OCI-M2 (cell line): Measurements from ENCODE around the gene FIZ1.
A peak's percentile ranks its signal among the peaks of the same experiment; 100 is the strongest.

ENCODE experiments used
- DNase-seq: peaks from one replicate; lab custom pipeline; 2025; ENCODE audit not compliant: unreplicated experiment; lab: John Stamatoyannopoulos, UW

Gene FIZ1

GRCh38 chr19:55636723-55637122 is 37.4 kb upstream of the FIZ1 start:
- DNase-seq, result no peak

- no peak for DNase-seq
Observed at GRCh38 chr19:55635856-55636440, 36.6 kb upstream of the FIZ1 start.

DNA sequence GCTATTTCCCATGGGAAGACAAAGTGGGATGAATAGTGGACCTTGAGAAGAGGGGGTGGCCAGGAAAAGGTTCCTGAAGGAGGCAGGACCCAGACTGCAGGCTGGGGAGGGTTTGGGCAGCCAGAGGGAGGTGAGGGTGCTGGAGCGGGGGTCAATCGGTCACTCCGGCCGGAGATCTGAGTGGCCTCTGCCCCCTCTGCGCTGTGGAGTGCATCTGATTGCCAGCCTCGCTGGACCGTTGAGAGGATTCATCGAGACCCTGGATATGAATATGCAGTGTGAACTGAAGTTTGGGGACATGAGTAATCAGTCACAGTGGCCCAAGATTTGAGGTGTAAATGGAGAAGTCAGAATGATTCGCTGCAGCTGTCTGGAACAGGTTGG is 36.0 kb upstream of the FIZ1 start:
- no peak for DNase-seq

GRCh38 chr19:55633861-55634260 is 34.5 kb upstream of the FIZ1 start:
- no peak for DNase-seq

DNA sequence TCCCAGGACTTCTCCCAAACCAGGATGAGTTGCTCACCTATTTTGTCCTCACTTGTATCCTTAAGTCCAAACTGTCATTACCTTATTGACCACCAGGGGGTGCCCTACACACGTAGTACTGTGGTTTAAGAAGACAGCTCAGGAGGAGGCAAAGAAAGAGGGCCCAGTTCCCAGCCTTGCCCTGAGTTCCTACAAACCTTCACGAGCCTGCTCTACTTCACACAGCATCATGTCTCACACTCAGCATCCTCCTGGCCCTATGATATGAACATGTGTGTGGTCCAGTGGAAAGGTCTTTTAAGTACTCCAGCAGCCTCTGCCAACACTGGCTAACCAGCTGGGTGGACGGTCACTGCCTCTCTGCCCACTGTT is 33.1 kb upstream of the FIZ1 start:
- DNase-seq, result peak; percentile 86

DNA sequence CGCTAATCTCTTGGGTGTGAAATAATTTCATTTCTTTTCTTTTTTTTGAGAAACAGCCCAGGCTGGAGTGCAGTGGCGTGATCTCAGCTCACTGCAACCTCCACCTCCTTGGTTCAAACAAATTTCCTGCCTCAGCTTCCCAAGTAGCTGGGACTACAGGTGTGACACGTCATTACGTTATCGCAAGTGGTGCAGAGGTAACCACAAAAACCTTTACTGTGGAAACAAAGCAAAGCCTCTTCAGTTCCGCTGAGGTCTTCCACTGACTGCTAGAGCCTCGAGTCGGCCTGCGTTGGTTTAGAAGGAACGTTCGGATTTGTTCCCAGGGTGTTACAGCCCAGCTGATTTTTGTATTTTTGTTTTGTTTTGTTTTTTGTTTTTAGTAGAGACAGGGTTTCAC is 27.0 kb upstream of the FIZ1 start:
- no peak for DNase-seq

DNA sequence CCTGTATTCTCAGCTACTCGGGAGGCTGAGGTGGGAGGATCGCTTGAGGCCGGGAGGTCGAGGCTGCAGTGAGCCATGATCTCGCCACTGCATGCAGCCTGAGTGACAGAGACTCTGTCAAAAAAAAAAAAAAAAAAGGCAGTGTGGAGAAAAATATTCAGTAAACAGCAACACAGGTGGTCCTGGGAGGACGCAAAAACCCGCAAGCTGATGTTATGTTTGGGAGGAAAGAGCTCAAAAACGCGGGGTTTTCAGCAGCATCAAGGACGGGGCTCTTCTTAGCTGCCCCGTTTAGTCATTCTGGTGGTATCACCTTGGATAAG is 25.6 kb upstream of the FIZ1 start:
- DNase-seq, result no peak

GRCh38 chr19:55624109-55625003 is 25.0 kb upstream of the FIZ1 start, which contains the start of gene ZNF784:
Gene ZNF784 (minus strand): TSS chr19:55624566. CDS start chr19:55624561, 5 bp downstream.
- peak; percentile 87 for DNase-seq

- no peak for DNase-seq
Observed at GRCh38 chr19:55623561-55623960, 24.2 kb upstream of the FIZ1 start.

- no peak for DNase-seq
Observed at GRCh38 chr19:55623130-55623529, 23.8 kb upstream of the FIZ1 start.

- no peak for DNase-seq
Observed at GRCh38 chr19:55622242-55622969, 23.1 kb upstream of the FIZ1 start.

GRCh38 chr19:55621673-55622231 is 22.4 kb upstream of the FIZ1 start:
- DNase-seq, result no peak

DNA sequence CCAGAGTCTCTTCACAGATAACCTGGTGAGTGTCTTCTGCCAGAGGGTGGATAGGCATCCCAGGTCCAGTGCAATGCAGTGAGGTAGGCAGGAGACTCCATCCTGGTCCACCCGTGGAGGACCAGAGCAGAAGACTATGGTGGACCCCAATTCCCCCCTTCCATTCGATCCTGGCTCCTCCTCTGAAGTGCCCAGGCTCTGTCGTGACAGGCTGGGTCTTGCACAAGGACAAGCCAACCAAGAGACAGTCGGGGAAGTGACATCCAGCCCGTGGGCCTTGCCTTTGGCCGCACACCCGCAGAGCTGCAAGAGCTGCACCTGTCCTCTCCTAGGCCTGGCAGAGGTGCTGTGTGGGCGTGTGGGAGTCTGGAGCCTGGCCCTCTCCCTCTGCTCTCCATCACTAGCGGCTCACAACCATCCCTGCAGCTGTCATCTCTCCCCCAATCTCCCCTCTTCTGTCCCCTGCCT is 21.9 kb upstream of the FIZ1 start:
- DNase-seq, result no peak

- DNase-seq, result no peak
Observed at GRCh38 chr19:55620410-55621204, 21.3 kb upstream of the FIZ1 start.

GRCh38 chr19:55619286-55619685 is 20.0 kb upstream of the FIZ1 start:
- no peak for DNase-seq

DNA sequence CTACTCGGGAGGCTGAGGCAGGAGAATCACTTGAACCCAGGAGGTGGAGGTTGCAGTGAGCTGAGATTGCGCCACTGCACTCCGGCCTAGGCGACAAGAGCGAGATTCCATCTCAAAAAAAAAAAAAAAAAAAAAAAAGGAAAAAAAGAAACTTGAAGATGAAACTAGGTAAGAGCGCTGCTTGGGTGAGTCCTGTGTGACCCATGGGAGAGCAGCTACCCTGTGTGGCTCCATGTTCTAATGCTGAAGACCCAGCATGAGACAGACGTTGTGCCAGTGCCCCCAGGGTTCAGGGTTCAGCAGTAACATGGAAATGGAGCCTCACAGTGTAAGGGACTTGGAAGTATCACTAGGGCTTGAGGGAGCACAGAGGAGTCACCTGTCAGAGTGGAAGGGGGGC is 19.1 kb upstream of the FIZ1 start:
- no peak for DNase-seq

GRCh38 chr19:55617426-55617825 is 18.1 kb upstream of the FIZ1 start:
- DNase-seq, result no peak

GRCh38 chr19:55616395-55616875 is 17.1 kb upstream of the FIZ1 start:
- no peak for DNase-seq

GRCh38 chr19:55615543-55616394 is 16.5 kb upstream of the FIZ1 start:
- DNase-seq, result no peak
